GM12878 (cell line): ENCODE results near the gene ZNF581. TPM values are rescaled to one million over a fixed set of nuclear protein-coding genes. Genes with fewer than 3 reads are reported as not detected.
A peak's percentile ranks its signal among the peaks of the same experiment; 100 is the strongest.

Experiments
- CBFB ChIP-seq: IDR thresholded peaks from 2 replicates; pipeline ENCODE4 v1.6.1; 2016; ENCODE audit warnings: antibody characterized with exemption, low read depth
- DPF2 ChIP-seq: fragments of 450-650 bp; IDR thresholded peaks from 2 replicates; pipeline ENCODE4 v1.6.1; 2017; ENCODE audit warnings: mild to moderate bottlenecking
- ESRRA ChIP-seq: IDR thresholded peaks from 2 replicates; pipeline ENCODE4 v1.6.1; 2012; ENCODE audit warnings: mild to moderate bottlenecking, low read length, improper control_type of control experiment
- EZH2 ChIP-seq: IDR thresholded peaks from 2 replicates; pipeline ENCODE4 v1.6.1; 2012; ENCODE audit warnings: low read depth, mild to moderate bottlenecking, control low read depth, inconsistent platforms, low read length, borderline replicate concordance; ENCODE audit not compliant: control insufficient read depth
- IKZF1 ChIP-seq: fragments of 450-650 bp; conservative IDR thresholded peaks from 2 replicates; pipeline ENCODE4 v1.6.1; 2017; ENCODE audit warnings: antibody characterized with exemption, mild to moderate bottlenecking
- KLF5 ChIP-seq: fragments of 450-650 bp; IDR thresholded peaks from 2 replicates; pipeline ENCODE4 v1.6.1; 2014; ENCODE audit warnings: mild to moderate bottlenecking; ENCODE audit not compliant: partially characterized antibody
- NFIC ChIP-seq: IDR thresholded peaks from 2 replicates; pipeline ENCODE4 v1.6.1; 2012; ENCODE audit warnings: low read depth, mild to moderate bottlenecking, inconsistent platforms, low read length, moderate library complexity
- NFYA ChIP-seq: IDR thresholded peaks from 2 replicates; pipeline ENCODE4 v1.6.1; 2011; ENCODE audit warnings: low read depth, mild to moderate bottlenecking, low read length, improper control_type of control experiment, borderline replicate concordance
- POLR2AphosphoS2 ChIP-seq: IDR thresholded peaks from 2 replicates; pipeline ENCODE4 v1.6.1; 2011; ENCODE audit warnings: low read depth, mild to moderate bottlenecking, low read length, improper control_type of control experiment, moderate library complexity
- RAD51 ChIP-seq: fragments of 450-650 bp; IDR thresholded peaks from 2 replicates; pipeline ENCODE4 v1.6.1; 2016; ENCODE audit warnings: moderate library complexity, mild to moderate bottlenecking, inconsistent platforms
- SIN3A ChIP-seq: IDR thresholded peaks from 2 replicates; pipeline ENCODE4 v1.6.1; 2012; ENCODE audit warnings: low read depth, low read length, improper control_type of control experiment
- SIX5 ChIP-seq: IDR thresholded peaks from 2 replicates; pipeline ENCODE4 v1.6.1; 2011; ENCODE audit warnings: mild to moderate bottlenecking, low read depth, low read length, moderate library complexity; ENCODE audit not compliant: severe bottlenecking
- SMARCA5 ChIP-seq: fragments of 450-650 bp; IDR thresholded peaks from 2 replicates; pipeline ENCODE4 v1.6.1; 2017; ENCODE audit warnings: mild to moderate bottlenecking
- SP1 ChIP-seq: IDR thresholded peaks from one replicate; pipeline ENCODE4 v1.6.1; 2011; ENCODE audit warnings: low read depth, low read length
- STAT1 ChIP-seq: fragments of 450-650 bp; conservative IDR thresholded peaks from 2 replicates; pipeline ENCODE4 v1.6.1; 2014; ENCODE audit warnings: antibody characterized with exemption, mild to moderate bottlenecking
- SUPT20H ChIP-seq: IDR thresholded peaks from 2 replicates; pipeline ENCODE4 v1.6.1; 2011; ENCODE audit warnings: low read depth, mild to moderate bottlenecking, low read length, moderate library complexity, borderline replicate concordance; ENCODE audit not compliant: control insufficient read depth
- ZNF207 ChIP-seq: fragments of 450-650 bp; IDR thresholded peaks from 2 replicates; pipeline ENCODE4 v1.6.1; 2014; ENCODE audit warnings: antibody characterized with exemption, mild to moderate bottlenecking, borderline replicate concordance
- ZNF274 ChIP-seq: IDR thresholded peaks from one replicate; pipeline ENCODE4 v1.8.0; 2011; ENCODE audit not compliant: insufficient read length, insufficient read depth
- polyA plus RNA-seq, 11 experiments: library from polyadenylated mRNA; depleted of rRNA in 4 of 11; unstranded in 6 of 11; stranded (reverse) in 5 of 11; fragments of >200 nt; fragmentation: Nextera tagmentation in 4 of 11; fragmentation: Illumina TruSeq in 1 of 11; extraction: Ambion mirVana in 4 of 11; extraction: Trizol in 1 of 11; gene quantifications; 1 replicate in 1 of 11; 2 replicates in 10 of 11; pipeline versions ENCODE4 v1.2.1 to v1.2.3, GENCODE V29; 2011 to 2016; ENCODE audit warnings: inconsistent platforms in 2 of 11, missing spikeins in 2 of 11, low read depth in 1 of 11
- total RNA-seq, 4 experiments: library from RNA; depleted of rRNA in 3 of 4; stranded (reverse); fragments of >200 nt in 3 of 4; fragmentation: Illumina TruSeq in 1 of 4; extraction: Trizol in 1 of 4; gene quantifications; 2 replicates each; pipeline versions ENCODE4 v1.2.1 to v1.2.3, GENCODE V29; 2013 to 2021
- TF ChIP-seq, protein P1 (sequence below): IDR thresholded peaks from 2 replicates; pipeline ENCODE4 v1.6.1; 2012; ENCODE audit warnings: low read depth, low read length, improper control_type of control experiment
- TF ChIP-seq, protein P2 (sequence below): IDR thresholded peaks from 2 replicates; pipeline ENCODE4 v1.6.1; 2012; ENCODE audit warnings: improper control_type of control experiment, low read depth, low read length; ENCODE audit not compliant: insufficient replicate concordance
- TF ChIP-seq, protein P3 (sequence below): fragments of 450-650 bp; IDR thresholded peaks from 2 replicates; pipeline ENCODE4 v1.6.1; 2017; ENCODE audit warnings: mild to moderate bottlenecking, low read depth, inconsistent platforms; ENCODE audit not compliant: poor library complexity, severe bottlenecking

The ZNF581 gene
- total and polyA plus RNA-seq, 10 of the 15 experiments (the other 5 are each of a cell fraction or from before 2014, with no cell fraction given) = 4.7 to 45.4 (median 22.2) TPM

DNA sequence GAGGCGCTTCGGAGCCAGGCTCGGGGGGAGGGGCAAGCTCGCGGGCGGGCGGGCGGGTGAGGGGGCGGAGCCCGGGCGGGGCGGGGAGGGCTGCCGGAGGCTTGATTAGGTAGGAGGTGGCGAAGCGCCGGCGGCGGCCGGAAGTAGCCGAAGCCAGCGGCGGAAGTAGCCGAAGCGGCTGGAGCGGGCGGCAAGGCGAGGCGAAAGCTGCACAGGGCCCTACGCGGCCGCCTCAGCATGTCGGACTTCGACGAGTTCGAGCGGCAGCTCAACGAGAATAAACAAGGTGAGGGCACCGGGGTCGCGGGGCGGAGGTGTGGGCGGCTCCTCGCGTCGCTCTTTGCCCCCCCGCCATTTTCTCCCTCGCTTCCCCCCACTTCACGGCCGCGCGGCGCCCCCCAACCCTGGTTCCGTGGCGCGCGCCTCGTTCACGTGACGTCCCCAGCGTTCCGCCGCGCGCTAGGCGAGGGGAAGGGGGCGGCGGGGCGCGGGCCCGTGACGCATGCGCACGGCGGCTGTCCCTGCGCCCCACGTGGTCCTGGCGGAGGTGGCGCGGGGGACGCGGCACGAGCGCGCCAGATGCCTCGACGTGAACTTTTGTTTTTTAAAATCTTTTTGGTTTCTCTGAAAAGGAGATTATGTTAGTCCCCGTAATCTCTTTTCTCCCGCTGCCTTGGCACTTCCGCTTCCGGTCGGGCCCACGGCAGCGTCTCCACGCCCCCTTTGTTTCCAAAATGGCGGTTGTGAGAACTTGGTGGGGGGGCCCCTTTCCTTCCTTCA is 11.6 kb downstream of the ZNF581 start, which contains the start of gene U2AF2 (continued):
- no peak for TF ChIP-seq ESRRA
- TF ChIP-seq NFIC = no peak
- no peak for TF ChIP-seq SIX5
- TF ChIP-seq RAD51 = peak; percentile 75
- TF ChIP-seq KLF5 = peak; percentile 89
- no peak for TF ChIP-seq SUPT20H
- peak; percentile 90 for TF ChIP-seq ZNF207
- no peak for TF ChIP-seq ZNF274
- no peak for TF ChIP-seq EZH2
- TF ChIP-seq IKZF1 = peak; percentile 82
- TF ChIP-seq, protein P1, sequence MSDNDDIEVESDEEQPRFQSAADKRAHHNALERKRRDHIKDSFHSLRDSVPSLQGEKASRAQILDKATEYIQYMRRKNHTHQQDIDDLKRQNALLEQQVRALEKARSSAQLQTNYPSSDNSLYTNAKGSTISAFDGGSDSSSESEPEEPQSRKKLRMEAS = peak; percentile 94
- TF ChIP-seq, protein P2, sequence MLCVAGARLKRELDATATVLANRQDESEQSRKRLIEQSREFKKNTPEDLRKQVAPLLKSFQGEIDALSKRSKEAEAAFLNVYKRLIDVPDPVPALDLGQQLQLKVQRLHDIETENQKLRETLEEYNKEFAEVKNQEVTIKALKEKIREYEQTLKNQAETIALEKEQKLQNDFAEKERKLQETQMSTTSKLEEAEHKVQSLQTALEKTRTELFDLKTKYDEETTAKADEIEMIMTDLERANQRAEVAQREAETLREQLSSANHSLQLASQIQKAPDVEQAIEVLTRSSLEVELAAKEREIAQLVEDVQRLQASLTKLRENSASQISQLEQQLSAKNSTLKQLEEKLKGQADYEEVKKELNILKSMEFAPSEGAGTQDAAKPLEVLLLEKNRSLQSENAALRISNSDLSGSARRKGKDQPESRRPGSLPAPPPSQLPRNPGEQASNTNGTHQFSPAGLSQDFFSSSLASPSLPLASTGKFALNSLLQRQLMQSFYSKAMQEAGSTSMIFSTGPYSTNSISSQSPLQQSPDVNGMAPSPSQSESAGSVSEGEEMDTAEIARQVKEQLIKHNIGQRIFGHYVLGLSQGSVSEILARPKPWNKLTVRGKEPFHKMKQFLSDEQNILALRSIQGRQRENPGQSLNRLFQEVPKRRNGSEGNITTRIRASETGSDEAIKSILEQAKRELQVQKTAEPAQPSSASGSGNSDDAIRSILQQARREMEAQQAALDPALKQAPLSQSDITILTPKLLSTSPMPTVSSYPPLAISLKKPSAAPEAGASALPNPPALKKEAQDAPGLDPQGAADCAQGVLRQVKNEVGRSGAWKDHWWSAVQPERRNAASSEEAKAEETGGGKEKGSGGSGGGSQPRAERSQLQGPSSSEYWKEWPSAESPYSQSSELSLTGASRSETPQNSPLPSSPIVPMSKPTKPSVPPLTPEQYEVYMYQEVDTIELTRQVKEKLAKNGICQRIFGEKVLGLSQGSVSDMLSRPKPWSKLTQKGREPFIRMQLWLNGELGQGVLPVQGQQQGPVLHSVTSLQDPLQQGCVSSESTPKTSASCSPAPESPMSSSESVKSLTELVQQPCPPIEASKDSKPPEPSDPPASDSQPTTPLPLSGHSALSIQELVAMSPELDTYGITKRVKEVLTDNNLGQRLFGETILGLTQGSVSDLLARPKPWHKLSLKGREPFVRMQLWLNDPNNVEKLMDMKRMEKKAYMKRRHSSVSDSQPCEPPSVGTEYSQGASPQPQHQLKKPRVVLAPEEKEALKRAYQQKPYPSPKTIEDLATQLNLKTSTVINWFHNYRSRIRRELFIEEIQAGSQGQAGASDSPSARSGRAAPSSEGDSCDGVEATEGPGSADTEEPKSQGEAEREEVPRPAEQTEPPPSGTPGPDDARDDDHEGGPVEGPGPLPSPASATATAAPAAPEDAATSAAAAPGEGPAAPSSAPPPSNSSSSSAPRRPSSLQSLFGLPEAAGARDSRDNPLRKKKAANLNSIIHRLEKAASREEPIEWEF = no peak
- TF ChIP-seq POLR2AphosphoS2 = no peak; the same call in 1 of the 2 replicates
- TF ChIP-seq SMARCA5 = peak; percentile 98
- no peak for TF ChIP-seq NFYA
- no peak for TF ChIP-seq SP1
- TF ChIP-seq STAT1 = no peak
- peak; percentile 33; the same call in 1 of the 2 replicates for TF ChIP-seq CBFB
- TF ChIP-seq DPF2 = peak; percentile 84
- TF ChIP-seq, protein P3, sequence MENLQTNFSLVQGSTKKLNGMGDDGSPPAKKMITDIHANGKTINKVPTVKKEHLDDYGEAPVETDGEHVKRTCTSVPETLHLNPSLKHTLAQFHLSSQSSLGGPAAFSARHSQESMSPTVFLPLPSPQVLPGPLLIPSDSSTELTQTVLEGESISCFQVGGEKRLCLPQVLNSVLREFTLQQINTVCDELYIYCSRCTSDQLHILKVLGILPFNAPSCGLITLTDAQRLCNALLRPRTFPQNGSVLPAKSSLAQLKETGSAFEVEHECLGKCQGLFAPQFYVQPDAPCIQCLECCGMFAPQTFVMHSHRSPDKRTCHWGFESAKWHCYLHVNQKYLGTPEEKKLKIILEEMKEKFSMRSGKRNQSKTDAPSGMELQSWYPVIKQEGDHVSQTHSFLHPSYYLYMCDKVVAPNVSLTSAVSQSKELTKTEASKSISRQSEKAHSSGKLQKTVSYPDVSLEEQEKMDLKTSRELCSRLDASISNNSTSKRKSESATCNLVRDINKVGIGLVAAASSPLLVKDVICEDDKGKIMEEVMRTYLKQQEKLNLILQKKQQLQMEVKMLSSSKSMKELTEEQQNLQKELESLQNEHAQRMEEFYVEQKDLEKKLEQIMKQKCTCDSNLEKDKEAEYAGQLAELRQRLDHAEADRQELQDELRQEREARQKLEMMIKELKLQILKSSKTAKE = no peak
- TF ChIP-seq SIN3A = peak; percentile 81
